ENCODE results near the gene GPR151. TPM values are rescaled to one million over a fixed set of nuclear protein-coding genes. Genes with fewer than 3 reads are reported as not detected.

The GPR151 gene
- total and polyA plus RNA-seq, 2 of the 4 experiments (the other 2 are of a cell fraction): not detected

- CTCF ChIA-PET: interaction anchor here (0.6 kb wide), 1 partner anchor 926 kb away, joined by 4 read pairs; no protein-coding TSS in a partner anchor
- in situ Hi-C loops (cut with MboI; ENCODE audit: low sequenced_read_pairs): loop anchor here (25.0 kb wide), 2 partner anchors 835 to 1060 kb away; no protein-coding TSS in a partner anchor
These were observed 11.8 kb upstream of the GPR151 start for GRCh38 chr5:146527785-146528184.

More at GRCh38 chr5:146527785-146528184, 11.8 kb upstream of the GPR151 start:
- no peak overlapping the region for H3K23ac ChIP-seq (ENCODE audit: low read depth, low read length)
- no peak overlapping the region for H2BK20ac ChIP-seq (ENCODE audit: low read depth, low read length)
- WGBS, 2 experiments (ENCODE audit: extremely low coverage in 2 of 2, insufficient read length in 1 of 2): no CpG with 5 or more reads among the region's 3 CpGs
- H2AK5ac ChIP-seq (ENCODE audit: low read depth, low read length): no peak overlapping the region
- no peak overlapping the region for H3K14ac ChIP-seq (replicated peaks; ENCODE audit: low read depth, low read length)
- H3K27ac ChIP-seq (ENCODE audit: insufficient read depth, low read length): no peak overlapping the region
- no peak overlapping the region for H3K4me2 ChIP-seq (ENCODE audit: low read depth, low read length)
- no peak overlapping the region for H2AK9ac ChIP-seq (replicated peaks; ENCODE audit: low read depth, low read length, poor library complexity)
- H2BK15ac ChIP-seq (ENCODE audit: low read depth, low read length): no peak overlapping the region
- POLR2A ChIA-PET (ENCODE audit: unreplicated experiment): no interaction called here
- ATAC-seq (ENCODE audit: low read depth): no peak
- no peak overlapping the region for H2AFZ ChIP-seq (replicated peaks; ENCODE audit: low read length, poor library complexity)
- H4K8ac ChIP-seq (ENCODE audit: low read depth in 2 of 2, low read length in 2 of 2): no peak overlapping the region
- no peak overlapping the region for H3K18ac ChIP-seq (ENCODE audit: low read depth, low read length)
- H2BK120ac ChIP-seq (ENCODE audit: low read depth, low read length): no peak overlapping the region
- TF ChIP-seq ELK1 (IDR thresholded peaks at IDR 0.05; ENCODE audit: borderline replicate concordance, low read depth, low read length): no peak
- no peak for TF ChIP-seq CEBPB (IDR thresholded peaks at IDR 0.05; ENCODE audit: low read depth, low read length)
- no peak for TF ChIP-seq BHLHE40 (IDR thresholded peaks at IDR 0.05; ENCODE audit: low read depth, low read length)
- TF ChIP-seq NFE2L2 (IDR thresholded peaks at IDR 0.05; ENCODE audit: low read depth, low read length): no peak
- TF ChIP-seq RCOR1 (IDR thresholded peaks at IDR 0.05; ENCODE audit: insufficient replicate concordance, low read length): no peak
- TF ChIP-seq FOS (IDR thresholded peaks at IDR 0.05; ENCODE audit: low read depth, low read length): no peak
- no peak for TF ChIP-seq RAD21 (IDR thresholded peaks at IDR 0.05; ENCODE audit: low read length)
- TF ChIP-seq USF2 (IDR thresholded peaks at IDR 0.05; ENCODE audit: low read depth, low read length): no peak
- no peak for TF ChIP-seq POLR2A (IDR thresholded peaks at IDR 0.05; ENCODE audit: low read depth, low read length)
- TF ChIP-seq SMC3 (IDR thresholded peaks at IDR 0.05; ENCODE audit: low read depth, low read length): no peak
- no peak for TF ChIP-seq MAFK (IDR thresholded peaks at IDR 0.05; ENCODE audit: low read depth, low read length)
- no peak for TF ChIP-seq MXI1 (IDR thresholded peaks at IDR 0.05; ENCODE audit: borderline replicate concordance, low read depth, low read length)
- TF ChIP-seq RFX5 (IDR thresholded peaks at IDR 0.05; ENCODE audit: low read depth, low read length): no peak
- no peak for TF ChIP-seq CHD1 (IDR thresholded peaks at IDR 0.05; ENCODE audit: low read depth, low read length)
- no peak for TF ChIP-seq MAZ (IDR thresholded peaks at IDR 0.05; ENCODE audit: borderline replicate concordance, low read depth, low read length)
- TF ChIP-seq, protein P1, sequence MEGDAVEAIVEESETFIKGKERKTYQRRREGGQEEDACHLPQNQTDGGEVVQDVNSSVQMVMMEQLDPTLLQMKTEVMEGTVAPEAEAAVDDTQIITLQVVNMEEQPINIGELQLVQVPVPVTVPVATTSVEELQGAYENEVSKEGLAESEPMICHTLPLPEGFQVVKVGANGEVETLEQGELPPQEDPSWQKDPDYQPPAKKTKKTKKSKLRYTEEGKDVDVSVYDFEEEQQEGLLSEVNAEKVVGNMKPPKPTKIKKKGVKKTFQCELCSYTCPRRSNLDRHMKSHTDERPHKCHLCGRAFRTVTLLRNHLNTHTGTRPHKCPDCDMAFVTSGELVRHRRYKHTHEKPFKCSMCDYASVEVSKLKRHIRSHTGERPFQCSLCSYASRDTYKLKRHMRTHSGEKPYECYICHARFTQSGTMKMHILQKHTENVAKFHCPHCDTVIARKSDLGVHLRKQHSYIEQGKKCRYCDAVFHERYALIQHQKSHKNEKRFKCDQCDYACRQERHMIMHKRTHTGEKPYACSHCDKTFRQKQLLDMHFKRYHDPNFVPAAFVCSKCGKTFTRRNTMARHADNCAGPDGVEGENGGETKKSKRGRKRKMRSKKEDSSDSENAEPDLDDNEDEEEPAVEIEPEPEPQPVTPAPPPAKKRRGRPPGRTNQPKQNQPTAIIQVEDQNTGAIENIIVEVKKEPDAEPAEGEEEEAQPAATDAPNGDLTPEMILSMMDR (conservative IDR thresholded peaks at IDR 0.05; ENCODE audit: low read depth, low read length): no peak
- no peak overlapping the region for H3K56ac ChIP-seq (ENCODE audit: extremely low read depth, insufficient read depth, low read length)
- H3K9ac ChIP-seq (ENCODE audit: low read depth, low read length): no peak overlapping the region
- no peak overlapping the region for H2BK5ac ChIP-seq (ENCODE audit: low read depth, low read length, poor library complexity, severe bottlenecking)
- H3K4ac ChIP-seq (ENCODE audit: low read depth, low read length): no peak overlapping the region
- BruUV-seq (replicated peaks): no TSS peak
- no peaks in the 10 kb centered on the region for H3K79me1 ChIP-seq (ENCODE audit: low read depth in 1 of 2, low read length in 2 of 2)
- no peak overlapping the region for H4K5ac ChIP-seq (ENCODE audit: low read depth, low read length)
- dilution Hi-C loops (cut with HindIII; ENCODE audit: low sequenced_read_pairs, unreplicated experiment) (loop anchor here (25.0 kb wide), 1 partner anchor 435 kb away; no protein-coding TSS in a partner anchor), intact Hi-C loops (cut with micrococcal nuclease) (loop anchor here (1.0 kb wide), 1 partner anchor 61 kb away; no protein-coding TSS in a partner anchor)
- H3K4me3 ChIP-seq (ENCODE audit: insufficient read depth, low read depth, low read length): no peak overlapping the region
- no peaks in the 10 kb centered on the region for H4K20me1 ChIP-seq (ENCODE audit: insufficient read depth, low read length)
- no peak overlapping the region for H4K91ac ChIP-seq (ENCODE audit: insufficient read depth, low read depth, low read length)
- no peaks in the 10 kb centered on the region for H3K4me1 ChIP-seq (ENCODE audit: control insufficient read depth, insufficient read depth, low read length)
- no peaks in the 10 kb centered on the region for H3K9me1 ChIP-seq (ENCODE audit: insufficient read depth, low read length)
- H3K27me3 ChIP-seq (ENCODE audit: control insufficient read depth, insufficient read depth, low read length): peaks cover 5% of the 10 kb centered on the region
- H3K36me3 ChIP-seq (ENCODE audit: control insufficient read depth, insufficient read depth, low read length): no peaks in the 10 kb centered on the region
- DNase-seq: no peak
- no peaks in the 10 kb centered on the region for H3K9me3 ChIP-seq (ENCODE audit: control insufficient read depth, insufficient read depth, low read length)
